PC-9 (cell line): ENCODE measurements around the gene MBD3L4. TPM values are rescaled to one million over a fixed set of nuclear protein-coding genes. Genes with fewer than 3 reads are reported as not detected.

ENCODE experiments used
- BruUV-seq: library from RNA; stranded (reverse); fragments of 400-500 nt; replicated peaks from 2 replicates; lab custom pipeline; 2021; lab: Mats Ljungman, UMichigan
- CTCF ChIA-PET: fragments of 300-600 bp; sonication (Branson Sonifier 250); formaldehyde crosslinking; loops from one replicate; lab custom pipeline; 2022; ENCODE audit warnings: antibody characterized with exemption; lab: Charles Lee
- POLR2A ChIA-PET: fragments of 300-600 bp; sonication (Branson Sonifier 250); formaldehyde crosslinking; loops from one replicate; lab custom pipeline; 2022; ENCODE audit warnings: antibody characterized with exemption; ENCODE audit not compliant: unreplicated experiment; lab: Charles Lee
- DNase-seq, 2 experiments: peaks; one replicate each; pipeline versions ENCODE4 v3.0.0 to v3.0.0-alpha.2; 2015 to 2022; ENCODE audit warnings: mixed read lengths in 1 of 2
- H2AFZ ChIP-seq: fragments of 200-600 bp; sonication (generic); 2 replicates; pipeline ENCODE4 v1.8.1; 2017; ENCODE audit warnings: antibody characterized with exemption
- H3F3A ChIP-seq: fragments of 200-600 bp; sonication (generic); 2 replicates; pipeline ENCODE4 v1.8.1; 2017; ENCODE audit warnings: antibody characterized with exemption, mild to moderate bottlenecking, low read depth; ENCODE audit not compliant: insufficient read depth
- H3K27ac ChIP-seq: fragments of 200-600 bp; sonication (generic); 2 replicates; pipeline ENCODE4 v1.6.1; 2016; ENCODE audit warnings: mixed run types
- H3K27me3 ChIP-seq: fragments of 200-600 bp; sonication (generic); 2 replicates; pipeline ENCODE4 v1.6.1; 2016; ENCODE audit warnings: low read depth, mixed run types; ENCODE audit not compliant: insufficient read depth
- H3K36me3 ChIP-seq: fragments of 200-600 bp; sonication (generic); 2 replicates; pipeline ENCODE4 v1.6.1; 2016; ENCODE audit warnings: low read depth, mixed run types
- H3K4me1 ChIP-seq: fragments of 200-600 bp; sonication (generic); replicated peaks from 2 replicates; pipeline ENCODE4 v1.6.1; 2016; ENCODE audit warnings: mixed run types; ENCODE audit not compliant: insufficient read depth
- H3K4me2 ChIP-seq: fragments of 200-600 bp; sonication (generic); 2 replicates; pipeline ENCODE4 v1.6.1; 2017; ENCODE audit warnings: mixed run types
- H3K4me3 ChIP-seq: fragments of 200-600 bp; sonication (generic); 2 replicates; pipeline ENCODE4 v1.6.1; 2016; ENCODE audit warnings: mixed run types
- H3K79me2 ChIP-seq: fragments of 200-600 bp; sonication (generic); 2 replicates; pipeline ENCODE4 v1.6.1; 2017; ENCODE audit warnings: low read depth, mixed run types
- H3K9me2 ChIP-seq: fragments of 200-600 bp; sonication (generic); 2 replicates; pipeline ENCODE4 v1.8.1; 2017; ENCODE audit warnings: mild to moderate bottlenecking; ENCODE audit not compliant: insufficient read depth
- H3K9me3 ChIP-seq: fragments of 200-600 bp; sonication (generic); 2 replicates; pipeline ENCODE4 v1.8.1; 2016; ENCODE audit warnings: low read depth; ENCODE audit not compliant: insufficient read depth
- H4K20me1 ChIP-seq: fragments of 200-600 bp; sonication (generic); 2 replicates; pipeline ENCODE4 v1.8.1; 2017; ENCODE audit not compliant: insufficient read depth
- EZH2 ChIP-seq: fragments of 200-600 bp; sonication (generic); IDR thresholded peaks from 2 replicates; pipeline ENCODE4 v1.8.0; 2017; ENCODE audit warnings: antibody characterized with exemption, low read depth
- intact Hi-C: fragments of 100-400 bp; cut with micrococcal nuclease; formaldehyde crosslinking; loops from one replicate; pipeline ENCODE4 v1.10.0; 2022; ENCODE audit not compliant: unreplicated experiment
- total RNA-seq: library from RNA; stranded (reverse); gene quantifications from 2 replicates; pipeline ENCODE4 v1.2.3, GENCODE V29; 2021
- TF ChIP-seq, protein P1 (sequence below): fragments of 200-600 bp; sonication (generic); conservative IDR thresholded peaks from 2 replicates; pipeline ENCODE4 v1.6.1; 2017; ENCODE audit warnings: mixed run types, antibody characterized with exemption, mild to moderate bottlenecking, moderate library complexity

MBD3L4 gene
- total RNA-seq, 1 experiment from 2014 or later: not detected

DNA sequence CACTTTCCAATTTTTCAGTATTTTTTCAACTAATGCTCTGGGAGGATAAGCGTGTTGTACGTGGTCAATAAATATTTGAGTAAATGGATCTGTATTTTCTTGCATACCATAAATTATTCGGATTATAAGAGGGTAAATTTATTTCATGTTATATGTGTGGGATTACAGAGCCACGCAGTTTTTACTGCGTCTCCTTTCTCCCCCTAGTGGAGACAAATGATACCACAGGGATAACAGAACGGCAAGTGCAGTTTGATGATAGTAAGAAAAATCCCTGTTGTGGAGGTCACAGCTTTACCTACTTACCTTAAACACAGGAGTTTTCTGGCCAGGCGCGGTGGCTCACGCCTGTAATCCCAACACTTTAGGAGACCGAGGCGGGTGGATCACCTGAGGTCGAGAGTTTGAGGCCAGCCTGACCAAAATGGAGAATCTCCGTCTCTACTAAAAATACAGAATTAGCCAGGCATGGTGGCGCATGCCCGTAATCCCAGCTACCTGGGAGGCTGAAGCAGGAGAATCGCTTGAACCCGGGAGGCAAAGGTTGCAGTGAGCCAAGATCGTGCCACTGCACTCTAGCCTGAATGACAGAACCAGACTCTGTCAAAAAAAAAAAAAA lies 35.6 kb downstream of the MBD3L4 start:
- no peak overlapping the region for H3K27ac ChIP-seq
- no peaks in the 10 kb centered on the region for H3K9me2 ChIP-seq
- no peaks in the 10 kb centered on the region for H3K9me3 ChIP-seq
- no peaks in the 10 kb centered on the region for H3K4me1 ChIP-seq
- H3K36me3 ChIP-seq: no peaks in the 10 kb centered on the region
- no peak for TF ChIP-seq EZH2
- ChIA-PET CTCF (interaction anchor here (0.5 kb wide), 1 partner anchor 140 kb away, joined by 9 read pairs; no protein-coding TSS in a partner anchor), POLR2A (no interaction called here)
- intact Hi-C loops: no loop called here
- H3K4me2 ChIP-seq: no peak overlapping the region
- H3F3A ChIP-seq: no peaks in the 10 kb centered on the region
- peaks cover 36% of the 10 kb centered on the region for H3K27me3 ChIP-seq
- BruUV-seq: no TSS peak
- no peak for DNase-seq
- H3K4me3 ChIP-seq: no peak overlapping the region
- no peaks in the 10 kb centered on the region for H4K20me1 ChIP-seq
- no peaks in the 10 kb centered on the region for H3K79me2 ChIP-seq
- H2AFZ ChIP-seq: no peak overlapping the region

DNA sequence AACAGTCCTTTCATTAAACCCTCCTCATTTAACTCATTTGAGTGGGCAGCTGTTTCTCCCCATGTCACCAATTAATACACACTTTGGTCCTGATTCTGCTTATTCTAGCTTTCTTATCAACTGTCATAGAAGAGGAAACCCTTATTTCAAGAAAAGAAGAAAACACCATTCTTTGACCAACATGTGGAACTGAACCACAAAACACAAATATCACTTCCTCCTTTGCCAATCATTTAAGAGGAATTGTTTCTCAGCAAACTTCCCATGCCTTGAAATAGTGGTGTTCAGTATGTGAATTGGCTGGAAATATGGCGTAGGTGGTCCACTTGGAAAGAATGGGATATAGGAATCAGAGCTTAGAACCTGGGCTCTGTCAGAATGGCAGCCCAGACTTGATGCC lies 39.2 kb downstream of the MBD3L4 start:
- Histone ChIP-seq H3K4me3 (no peak overlapping the region), H3K36me3 (no peaks in the 10 kb centered on the region), H3K9me2 (no peaks in the 10 kb centered on the region), H3F3A (no peaks in the 10 kb centered on the region), H3K79me2 (no peaks in the 10 kb centered on the region), H2AFZ (no peak overlapping the region), H3K4me2 (no peak overlapping the region), H3K9me3 (no peaks in the 10 kb centered on the region), H3K4me1 (no peaks in the 10 kb centered on the region), H3K27me3 (peaks cover 38% of the 10 kb centered on the region), H3K27ac (no peak overlapping the region), H4K20me1 (no peaks in the 10 kb centered on the region)
- ChIA-PET CTCF (no interaction called here), POLR2A (no interaction called here)
- intact Hi-C loops: no loop called here
- no TSS peak for BruUV-seq
- DNase-seq: no peak
- no peak for TF ChIP-seq EZH2
- TF ChIP-seq, protein P1, sequence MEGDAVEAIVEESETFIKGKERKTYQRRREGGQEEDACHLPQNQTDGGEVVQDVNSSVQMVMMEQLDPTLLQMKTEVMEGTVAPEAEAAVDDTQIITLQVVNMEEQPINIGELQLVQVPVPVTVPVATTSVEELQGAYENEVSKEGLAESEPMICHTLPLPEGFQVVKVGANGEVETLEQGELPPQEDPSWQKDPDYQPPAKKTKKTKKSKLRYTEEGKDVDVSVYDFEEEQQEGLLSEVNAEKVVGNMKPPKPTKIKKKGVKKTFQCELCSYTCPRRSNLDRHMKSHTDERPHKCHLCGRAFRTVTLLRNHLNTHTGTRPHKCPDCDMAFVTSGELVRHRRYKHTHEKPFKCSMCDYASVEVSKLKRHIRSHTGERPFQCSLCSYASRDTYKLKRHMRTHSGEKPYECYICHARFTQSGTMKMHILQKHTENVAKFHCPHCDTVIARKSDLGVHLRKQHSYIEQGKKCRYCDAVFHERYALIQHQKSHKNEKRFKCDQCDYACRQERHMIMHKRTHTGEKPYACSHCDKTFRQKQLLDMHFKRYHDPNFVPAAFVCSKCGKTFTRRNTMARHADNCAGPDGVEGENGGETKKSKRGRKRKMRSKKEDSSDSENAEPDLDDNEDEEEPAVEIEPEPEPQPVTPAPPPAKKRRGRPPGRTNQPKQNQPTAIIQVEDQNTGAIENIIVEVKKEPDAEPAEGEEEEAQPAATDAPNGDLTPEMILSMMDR: no peak

DNA sequence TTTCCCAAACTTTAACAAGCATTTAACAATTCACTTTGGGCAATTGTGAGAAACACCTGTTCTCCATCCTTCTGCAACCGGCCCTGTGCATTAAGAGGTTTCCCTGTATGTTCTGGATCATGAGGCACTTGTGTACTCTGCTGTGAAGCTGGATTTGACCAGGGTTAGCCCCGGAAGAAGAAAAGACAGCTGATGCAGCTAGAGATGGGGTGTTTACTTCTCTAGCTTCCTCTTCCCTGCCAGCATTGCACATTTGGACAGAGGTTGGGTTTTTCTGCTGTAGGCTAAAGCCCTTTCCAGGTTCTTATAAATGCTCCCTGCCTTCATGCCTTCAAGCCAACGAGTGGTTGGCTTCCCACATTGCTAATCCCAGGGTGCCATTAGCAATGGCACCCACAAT lies 39.6 kb downstream of the MBD3L4 start:
- H3K4me2 ChIP-seq: no peak overlapping the region
- no peaks in the 10 kb centered on the region for H3K79me2 ChIP-seq
- H4K20me1 ChIP-seq: no peaks in the 10 kb centered on the region
- no peak overlapping the region for H2AFZ ChIP-seq
- DNase-seq: no peak
- ChIA-PET POLR2A (no interaction called here), CTCF (no interaction called here)
- H3F3A ChIP-seq: no peaks in the 10 kb centered on the region
- intact Hi-C loops: no loop called here
- H3K36me3 ChIP-seq: no peaks in the 10 kb centered on the region
- H3K27me3 ChIP-seq: peaks cover 38% of the 10 kb centered on the region
- TF ChIP-seq EZH2: no peak
- TF ChIP-seq, protein P1: no peak
- no TSS peak for BruUV-seq
- H3K9me2 ChIP-seq: no peaks in the 10 kb centered on the region
- H3K4me3 ChIP-seq: no peak overlapping the region
- H3K27ac ChIP-seq: no peak overlapping the region
- no peaks in the 10 kb centered on the region for H3K4me1 ChIP-seq
- no peaks in the 10 kb centered on the region for H3K9me3 ChIP-seq

DNA sequence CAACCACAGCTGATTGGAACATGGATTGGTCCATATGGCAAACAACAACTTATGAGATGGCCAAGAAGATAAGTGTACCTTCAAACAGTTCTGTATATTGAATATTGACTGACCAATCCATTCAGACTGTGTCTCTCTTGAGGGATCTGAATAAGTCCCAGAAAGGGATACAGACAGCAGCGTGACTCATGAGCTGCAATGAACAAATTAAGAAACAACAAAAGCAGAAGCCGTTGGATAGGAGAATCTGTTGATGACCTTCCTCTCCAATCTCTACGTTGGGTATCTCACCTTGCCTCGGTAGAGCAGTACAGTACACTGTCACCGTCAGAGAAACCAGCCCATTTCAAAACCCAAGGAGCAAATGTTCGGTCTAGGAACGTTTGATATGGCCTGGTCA lies 40.0 kb downstream of the MBD3L4 start:
- Histone ChIP-seq H3K27me3 (peaks cover 38% of the 10 kb centered on the region), H3K27ac (no peak overlapping the region), H3K4me1 (no peaks in the 10 kb centered on the region), H3K9me3 (no peaks in the 10 kb centered on the region), H3K4me3 (no peak overlapping the region), H3K4me2 (no peak overlapping the region), H3K79me2 (no peaks in the 10 kb centered on the region), H3F3A (no peaks in the 10 kb centered on the region), H4K20me1 (no peaks in the 10 kb centered on the region), H2AFZ (no peak overlapping the region), H3K36me3 (no peaks in the 10 kb centered on the region), H3K9me2 (no peaks in the 10 kb centered on the region)
- DNase-seq: no peak
- no TSS peak for BruUV-seq
- ChIA-PET CTCF (no interaction called here), POLR2A (no interaction called here)
- intact Hi-C loops: no loop called here
- TF ChIP-seq, protein P1: no peak
- no peak for TF ChIP-seq EZH2
